Measurements from ENCODE around the gene PGAP6. TPM values are rescaled to one million over a fixed set of nuclear protein-coding genes. Genes with fewer than 3 reads are reported as not detected.
"Not testable (repeated sequence)": the region's sequence is repeated elsewhere in the genome, so short reads cannot be mapped to it uniquely, and the experiment has no call there.

PGAP6 gene
- total RNA-seq, 1 donor from 2014 or later = 65.2 TPM

- no peak overlapping the region for H3K27ac ChIP-seq
- H3K9me3 ChIP-seq = no peaks in the 10 kb centered on the region
- ATAC-seq (peak; percentile 95), DNase-seq (peak; percentile 82)
- intact Hi-C loops (cut with DNase I) = no loop called here
- H3K36me3 ChIP-seq = no peaks in the 10 kb centered on the region
- no peaks in the 10 kb centered on the region for H3K27me3 ChIP-seq
- TF ChIP-seq CTCF (IDR thresholded peaks at IDR 0.05) = peak; percentile 73
- H3K4me3 ChIP-seq = no peak overlapping the region
- peaks cover 8% of the 10 kb centered on the region for H3K4me1 ChIP-seq
Observed at GRCh38 chr16:391885-392335, 10.1 kb upstream of the PGAP6 start.

GRCh38 chr16:389352-389751, 7.6 kb upstream of the PGAP6 start:
- intact Hi-C loops (cut with DNase I) = no loop called here
- no peak for ATAC-seq
- no peak for DNase-seq
- H3K9me3 ChIP-seq = no peaks in the 10 kb centered on the region
- no peaks in the 10 kb centered on the region for H3K36me3 ChIP-seq
- H3K27me3 ChIP-seq = no peaks in the 10 kb centered on the region
- no peak overlapping the region for H3K4me3 ChIP-seq
- TF ChIP-seq CTCF (IDR thresholded peaks at IDR 0.05) = no peak
- no peaks in the 10 kb centered on the region for H3K4me1 ChIP-seq
- no peak overlapping the region for H3K27ac ChIP-seq

GRCh38 chr16:387761-388666, 6.2 kb upstream of the PGAP6 start:
- H3K9me3 ChIP-seq; H3K4me3 ChIP-seq; DNase-seq; H3K27me3 ChIP-seq; H3K36me3 ChIP-seq; intact Hi-C loops (cut with DNase I); ATAC-seq; H3K27ac ChIP-seq; H3K4me1 ChIP-seq: not testable (repeated sequence)

GRCh38 chr16:386641-387156, 4.9 kb upstream of the PGAP6 start:
- peaks cover 10% of the 10 kb centered on the region for H3K4me1 ChIP-seq
- no peaks in the 10 kb centered on the region for H3K27me3 ChIP-seq
- no peaks in the 10 kb centered on the region for H3K36me3 ChIP-seq
- DNase-seq (no peak), ATAC-seq (no peak)
- no peaks in the 10 kb centered on the region for H3K9me3 ChIP-seq
- no peak overlapping the region for H3K4me3 ChIP-seq
- no peak overlapping the region for H3K27ac ChIP-seq
- no peak for TF ChIP-seq CTCF (IDR thresholded peaks at IDR 0.05)
- intact Hi-C loops (cut with DNase I) = no loop called here

- TF ChIP-seq CTCF (IDR thresholded peaks at IDR 0.05) = no peak
- intact Hi-C loops (cut with DNase I) = no loop called here
- no peaks in the 10 kb centered on the region for H3K27me3 ChIP-seq
- peak overlapping the region; percentile 80 for H3K4me3 ChIP-seq
- H3K9me3 ChIP-seq = no peaks in the 10 kb centered on the region
- H3K27ac ChIP-seq = peak overlapping the region; percentile 61
- DNase-seq = no peak
- H3K36me3 ChIP-seq = no peaks in the 10 kb centered on the region
- peaks cover 29% of the 10 kb centered on the region for H3K4me1 ChIP-seq
- ATAC-seq = peak; percentile 12
Observed at GRCh38 chr16:383326-384051, 1.7 kb upstream of the PGAP6 start.
